ENCODE data around the gene TIPRL.

Gene TIPRL

GRCh38 chr1:168220470-168220871 is 41.7 kb downstream of the TIPRL start:
- Mint-ChIP-seq H3K4me1 (peaks cover 12% of the 10 kb centered on the region), H3K4me3 (no peak overlapping the region)

GRCh38 chr1:168221275-168221674 is 42.5 kb downstream of the TIPRL start:
- H3K27me3 Mint-ChIP-seq, result no peaks in the 10 kb centered on the region

More at GRCh38 chr1:168220470-168220871, 41.7 kb downstream of the TIPRL start:
- Mint-ChIP-seq H3K36me3 (no peaks in the 10 kb centered on the region), H3K9me3 (no peaks in the 10 kb centered on the region), H3K27ac (no peak overlapping the region), H3K27me3 (no peaks in the 10 kb centered on the region)
- no peak for ATAC-seq

GRCh38 chr1:168223261-168223660 is 44.5 kb downstream of the TIPRL start:
- Mint-ChIP-seq H3K27me3 (no peaks in the 10 kb centered on the region), H3K4me3 (no peak overlapping the region), H3K27ac (no peak overlapping the region), H3K36me3 (no peaks in the 10 kb centered on the region), H3K9me3 (no peaks in the 10 kb centered on the region), H3K4me1 (peaks cover 30% of the 10 kb centered on the region)
- ATAC-seq, result no peak

More at GRCh38 chr1:168221275-168221674, 42.5 kb downstream of the TIPRL start:
- peaks cover 13% of the 10 kb centered on the region for H3K4me1 Mint-ChIP-seq
- no peaks in the 10 kb centered on the region for H3K9me3 Mint-ChIP-seq
- no peaks in the 10 kb centered on the region for H3K36me3 Mint-ChIP-seq
- H3K4me3 Mint-ChIP-seq, result no peak overlapping the region
- H3K27ac Mint-ChIP-seq, result no peak overlapping the region
- no peak for ATAC-seq

GRCh38 chr1:168223681-168224540 is 45.1 kb downstream of the TIPRL start:
- Mint-ChIP-seq H3K4me3 (no peak overlapping the region), H3K27me3 (no peaks in the 10 kb centered on the region), H3K9me3 (no peaks in the 10 kb centered on the region), H3K27ac (no peak overlapping the region), H3K36me3 (no peaks in the 10 kb centered on the region), H3K4me1 (peaks cover 37% of the 10 kb centered on the region)
- ATAC-seq, result no peak

GRCh38 chr1:168224991-168225390 is 46.2 kb downstream of the TIPRL start:
- peak overlapping the region; percentile 93 for H3K4me3 Mint-ChIP-seq
- no peaks in the 10 kb centered on the region for H3K9me3 Mint-ChIP-seq
- no peak for ATAC-seq
- H3K27ac Mint-ChIP-seq, result peak overlapping the region; percentile 91
- peaks cover 10% of the 10 kb centered on the region for H3K36me3 Mint-ChIP-seq
- no peaks in the 10 kb centered on the region for H3K27me3 Mint-ChIP-seq
- H3K4me1 Mint-ChIP-seq, result peaks cover 46% of the 10 kb centered on the region

GRCh38 chr1:168225476-168226190 is 46.9 kb downstream of the TIPRL start, which contains the start of gene SFT2D2:
Gene SFT2D2 (plus strand): TSS chr1:168226004. CDS start chr1:168226080, 76 bp downstream.
- H3K9me3 Mint-ChIP-seq, result no peaks in the 10 kb centered on the region
- peaks cover 13% of the 10 kb centered on the region for H3K36me3 Mint-ChIP-seq
- ATAC-seq, result peak; percentile 94
- peak within 1 kb of the TSS; percentile 91 for H3K27ac Mint-ChIP-seq
- H3K4me3 Mint-ChIP-seq, result peak within 1 kb of the TSS; percentile 93
- no peaks in the 10 kb centered on the region for H3K27me3 Mint-ChIP-seq
- H3K4me1 Mint-ChIP-seq, result peaks cover 49% of the 10 kb centered on the region

- peaks cover 64% of the 10 kb centered on the region for H3K4me1 Mint-ChIP-seq
Observed at GRCh38 chr1:168227620-168228019, 48.9 kb downstream of the TIPRL start.

GRCh38 chr1:168229893-168230292 is 51.1 kb downstream of the TIPRL start:
- no peak for ATAC-seq
- Mint-ChIP-seq H3K4me1 (peaks cover 75% of the 10 kb centered on the region), H3K36me3 (peaks cover 52% of the 10 kb centered on the region), H3K27me3 (no peaks in the 10 kb centered on the region), H3K4me3 (peak overlapping the region; percentile 22), H3K27ac (peak overlapping the region; percentile 91), H3K9me3 (no peaks in the 10 kb centered on the region)

More at GRCh38 chr1:168227620-168228019, 48.9 kb downstream of the TIPRL start:
- Mint-ChIP-seq H3K9me3 (no peaks in the 10 kb centered on the region), H3K4me3 (peak overlapping the region; percentile 93), H3K27ac (peak overlapping the region; percentile 91), H3K27me3 (no peaks in the 10 kb centered on the region), H3K36me3 (peaks cover 31% of the 10 kb centered on the region)
- ATAC-seq, result no peak

- H3K9me3 Mint-ChIP-seq, result no peaks in the 10 kb centered on the region
- H3K36me3 Mint-ChIP-seq, result peaks cover 60% of the 10 kb centered on the region
- H3K4me3 Mint-ChIP-seq, result no peak overlapping the region
- H3K27ac Mint-ChIP-seq, result no peak overlapping the region
- peaks cover 76% of the 10 kb centered on the region for H3K4me1 Mint-ChIP-seq
- no peak for ATAC-seq
- no peaks in the 10 kb centered on the region for H3K27me3 Mint-ChIP-seq
Observed at GRCh38 chr1:168230709-168231108, 51.9 kb downstream of the TIPRL start.

- no peaks in the 10 kb centered on the region for H3K9me3 Mint-ChIP-seq
- H3K36me3 Mint-ChIP-seq, result peaks cover 80% of the 10 kb centered on the region
- H3K27ac Mint-ChIP-seq, result no peak overlapping the region
- H3K4me3 Mint-ChIP-seq, result no peak overlapping the region
- peaks cover 63% of the 10 kb centered on the region for H3K4me1 Mint-ChIP-seq
- peak; percentile 66 for ATAC-seq
- H3K27me3 Mint-ChIP-seq, result no peaks in the 10 kb centered on the region
Observed at GRCh38 chr1:168234846-168235547, 56.2 kb downstream of the TIPRL start.

- peaks cover 62% of the 10 kb centered on the region for H3K4me1 Mint-ChIP-seq
- H3K27me3 Mint-ChIP-seq, result no peaks in the 10 kb centered on the region
- no peaks in the 10 kb centered on the region for H3K9me3 Mint-ChIP-seq
- peaks cover 84% of the 10 kb centered on the region for H3K36me3 Mint-ChIP-seq
- H3K27ac Mint-ChIP-seq, result no peak overlapping the region
- H3K4me3 Mint-ChIP-seq, result no peak overlapping the region
- no peak for ATAC-seq
Observed at GRCh38 chr1:168235548-168235885, 56.8 kb downstream of the TIPRL start.

- H3K4me1 Mint-ChIP-seq, result peaks cover 58% of the 10 kb centered on the region
- peaks cover 84% of the 10 kb centered on the region for H3K36me3 Mint-ChIP-seq
- H3K27ac Mint-ChIP-seq, result no peak overlapping the region
- H3K9me3 Mint-ChIP-seq, result no peaks in the 10 kb centered on the region
- no peak overlapping the region for H3K4me3 Mint-ChIP-seq
- ATAC-seq, result no peak
- no peaks in the 10 kb centered on the region for H3K27me3 Mint-ChIP-seq
Observed at GRCh38 chr1:168235937-168236336, 57.2 kb downstream of the TIPRL start.

- Mint-ChIP-seq H3K36me3 (peaks cover 74% of the 10 kb centered on the region), H3K27ac (peak overlapping the region; percentile 17), H3K27me3 (no peaks in the 10 kb centered on the region), H3K9me3 (no peaks in the 10 kb centered on the region), H3K4me3 (no peak overlapping the region), H3K4me1 (peaks cover 50% of the 10 kb centered on the region)
- ATAC-seq, result peak; percentile 50
Observed at GRCh38 chr1:168236836-168237611, 58.3 kb downstream of the TIPRL start.

GRCh38 chr1:168243198-168243597 is 64.4 kb downstream of the TIPRL start:
- H3K36me3 Mint-ChIP-seq, result peaks cover 70% of the 10 kb centered on the region
- no peaks in the 10 kb centered on the region for H3K9me3 Mint-ChIP-seq
- no peak for ATAC-seq
- no peak overlapping the region for H3K4me3 Mint-ChIP-seq
- H3K27ac Mint-ChIP-seq, result peak overlapping the region; percentile 53
- no peaks in the 10 kb centered on the region for H3K27me3 Mint-ChIP-seq
- H3K4me1 Mint-ChIP-seq, result peaks cover 33% of the 10 kb centered on the region

Measured in stimulated activated memory B cell treated with anti-CD40 and anti-IgM and Interleukin-4, amounts not matched to agents 10 μg/mL and 1 μg/mL and 100 μg/mL, for 72 hours (primary cell).